Fibroblast of villous mesenchyme (primary cell): ENCODE data around the gene CCDC39. TPM values are rescaled to one million over a fixed set of nuclear protein-coding genes. Genes with fewer than 3 reads are reported as not detected.
A peak's percentile ranks its signal among the peaks of the same experiment; 100 is the strongest.
"Not testable (repeated sequence)": the region's sequence is repeated elsewhere in the genome, so short reads cannot be mapped to it uniquely, and the experiment has no call there.

Experiments used
- DNase-seq: peaks from one replicate; pipeline ENCODE4 v3.0.0-alpha.2; 2010; ENCODE audit warnings: low read depth
- H3K4me3 ChIP-seq: 2 replicates; pipeline ENCODE4 v1.5.1; 2011; ENCODE audit warnings: low read depth, mild to moderate bottlenecking, low read length
- CTCF ChIP-seq: IDR thresholded peaks from 2 replicates; pipeline ENCODE4 v1.5.1; 2012; ENCODE audit warnings: low read depth, mild to moderate bottlenecking, low read length; ENCODE audit not compliant: insufficient read depth
- total RNA-seq: library from RNA; depleted of rRNA; stranded (reverse); fragments of >200 nt; gene quantifications from 2 replicates; pipeline ENCODE4 v1.2.3, GENCODE V29; 2012

The CCDC39 gene
- total RNA-seq, 1 donor, result under 0.01 TPM

GRCh38 chr3:180612364-180612763, 66.9 kb downstream of the CCDC39 start:
- no peak overlapping the region for H3K4me3 ChIP-seq
- DNase-seq, result no peak
- no peak for TF ChIP-seq CTCF

GRCh38 chr3:180611006-180611405, 68.3 kb downstream of the CCDC39 start:
- DNase-seq, result no peak
- H3K4me3 ChIP-seq, result no peak overlapping the region
- no peak for TF ChIP-seq CTCF

GRCh38 chr3:180601688-180602666, 77.3 kb downstream of the CCDC39 start, which contains the start of gene TTC14:
Gene TTC14 (plus strand): TSS chr3:180602163. CDS start chr3:180602262, 99 bp downstream.
- peak within 1 kb of the TSS; percentile 90 for H3K4me3 ChIP-seq

GRCh38 chr3:180600473-180600872, 78.8 kb downstream of the CCDC39 start:
- no peak overlapping the region for H3K4me3 ChIP-seq
- no peak for DNase-seq
- TF ChIP-seq CTCF, result no peak

More at GRCh38 chr3:180601688-180602666, 77.3 kb downstream of the CCDC39 start, which contains the start of gene TTC14:
- peak; percentile 8 for TF ChIP-seq CTCF
- DNase-seq, result peak; percentile 95

GRCh38 chr3:180595559-180595935, 83.7 kb downstream of the CCDC39 start:
- no peak overlapping the region for H3K4me3 ChIP-seq
- no peak for TF ChIP-seq CTCF
- DNase-seq, result no peak

- TF ChIP-seq CTCF, result peak; percentile 41
- no peak overlapping the region for H3K4me3 ChIP-seq
- DNase-seq, result peak; percentile 45
These were observed 84.4 kb downstream of the CCDC39 start for GRCh38 chr3:180594631-180595558.

GRCh38 chr3:180593631-180594030, 85.7 kb downstream of the CCDC39 start:
- not testable (repeated sequence) for DNase-seq, H3K4me3 ChIP-seq
